ENCODE data around the gene RAB37.

The RAB37 gene

DNA sequence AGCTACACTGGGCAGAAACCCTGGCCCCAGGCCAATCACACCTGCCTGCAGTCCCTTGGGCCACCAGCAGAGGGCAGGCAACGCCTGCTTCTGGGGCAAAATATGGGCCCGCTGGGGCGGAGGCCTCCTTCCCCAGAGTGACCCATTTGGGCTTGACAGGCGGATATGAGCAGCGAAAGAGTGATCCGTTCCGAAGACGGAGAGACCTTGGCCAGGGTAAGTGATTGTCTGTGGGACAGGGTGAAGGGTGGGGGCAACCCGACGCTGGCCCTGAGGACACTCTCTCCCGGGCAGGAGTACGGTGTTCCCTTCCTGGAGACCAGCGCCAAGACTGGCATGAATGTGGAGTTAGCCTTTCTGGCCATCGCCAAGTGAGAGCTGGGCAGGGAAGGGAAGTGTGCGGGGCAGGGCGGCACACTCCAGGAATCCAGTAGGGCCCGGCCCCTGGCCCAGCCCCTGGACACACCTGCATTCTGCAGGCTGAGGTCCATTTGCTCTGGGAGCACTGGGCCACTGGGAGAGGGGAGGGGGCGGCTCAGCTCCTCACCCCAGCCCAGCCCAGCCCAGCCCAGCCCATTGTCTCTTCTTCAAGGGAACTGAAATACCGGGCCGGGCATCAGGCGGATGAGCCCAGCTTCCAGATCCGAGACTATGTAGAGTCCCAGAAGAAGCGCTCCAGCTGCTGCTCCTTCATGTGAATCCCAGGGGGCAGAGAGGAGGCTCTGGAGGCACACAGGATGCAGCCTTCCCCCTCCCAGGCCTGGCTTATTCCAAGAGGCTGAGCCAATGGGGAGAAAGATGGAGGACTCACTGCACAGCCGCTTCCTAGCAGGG is 7.9 kb downstream of the RAB37 start:
- TF ChIP-seq, protein P1, sequence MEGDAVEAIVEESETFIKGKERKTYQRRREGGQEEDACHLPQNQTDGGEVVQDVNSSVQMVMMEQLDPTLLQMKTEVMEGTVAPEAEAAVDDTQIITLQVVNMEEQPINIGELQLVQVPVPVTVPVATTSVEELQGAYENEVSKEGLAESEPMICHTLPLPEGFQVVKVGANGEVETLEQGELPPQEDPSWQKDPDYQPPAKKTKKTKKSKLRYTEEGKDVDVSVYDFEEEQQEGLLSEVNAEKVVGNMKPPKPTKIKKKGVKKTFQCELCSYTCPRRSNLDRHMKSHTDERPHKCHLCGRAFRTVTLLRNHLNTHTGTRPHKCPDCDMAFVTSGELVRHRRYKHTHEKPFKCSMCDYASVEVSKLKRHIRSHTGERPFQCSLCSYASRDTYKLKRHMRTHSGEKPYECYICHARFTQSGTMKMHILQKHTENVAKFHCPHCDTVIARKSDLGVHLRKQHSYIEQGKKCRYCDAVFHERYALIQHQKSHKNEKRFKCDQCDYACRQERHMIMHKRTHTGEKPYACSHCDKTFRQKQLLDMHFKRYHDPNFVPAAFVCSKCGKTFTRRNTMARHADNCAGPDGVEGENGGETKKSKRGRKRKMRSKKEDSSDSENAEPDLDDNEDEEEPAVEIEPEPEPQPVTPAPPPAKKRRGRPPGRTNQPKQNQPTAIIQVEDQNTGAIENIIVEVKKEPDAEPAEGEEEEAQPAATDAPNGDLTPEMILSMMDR (IDR thresholded peaks at IDR 0.05; ENCODE audit: borderline replicate concordance, insufficient read depth, low read depth, low read length) = peak; percentile 100
- no peak overlapping the region for H3K4me3 ChIP-seq (ENCODE audit: low read depth, low read length)

DNA sequence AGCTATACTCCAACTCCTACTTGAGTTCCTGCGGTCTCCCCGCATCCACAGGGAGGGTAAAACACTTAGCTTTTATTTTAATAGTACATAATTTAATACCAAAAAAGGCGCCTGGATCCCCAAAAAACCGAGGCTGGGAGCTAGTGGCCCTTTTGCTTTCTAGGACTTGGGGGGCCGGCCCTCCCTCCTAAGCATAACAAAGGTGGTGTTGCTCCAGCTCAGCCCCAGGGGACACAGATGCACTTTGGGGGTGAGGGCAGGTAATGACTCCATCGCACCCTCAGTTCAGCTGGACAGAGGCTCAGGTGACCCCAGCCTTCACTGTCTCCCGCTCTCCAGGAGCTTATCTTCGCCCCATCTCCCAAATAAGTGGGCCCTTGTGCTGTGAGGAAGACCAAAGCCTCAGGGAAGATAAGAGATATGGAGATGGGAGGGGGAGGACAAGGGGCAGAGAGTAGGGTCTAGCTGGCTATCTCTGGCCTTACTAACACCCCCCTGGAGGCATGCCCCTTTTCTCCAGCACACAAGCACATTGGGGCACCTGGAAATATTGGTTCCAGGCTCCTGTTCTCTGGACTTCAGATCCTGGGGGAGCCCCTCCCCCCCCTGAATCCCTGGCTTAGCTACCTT is 8.6 kb downstream of the RAB37 start:
- no peak overlapping the region for H3K4me3 ChIP-seq (ENCODE audit: low read depth, low read length)

DNA sequence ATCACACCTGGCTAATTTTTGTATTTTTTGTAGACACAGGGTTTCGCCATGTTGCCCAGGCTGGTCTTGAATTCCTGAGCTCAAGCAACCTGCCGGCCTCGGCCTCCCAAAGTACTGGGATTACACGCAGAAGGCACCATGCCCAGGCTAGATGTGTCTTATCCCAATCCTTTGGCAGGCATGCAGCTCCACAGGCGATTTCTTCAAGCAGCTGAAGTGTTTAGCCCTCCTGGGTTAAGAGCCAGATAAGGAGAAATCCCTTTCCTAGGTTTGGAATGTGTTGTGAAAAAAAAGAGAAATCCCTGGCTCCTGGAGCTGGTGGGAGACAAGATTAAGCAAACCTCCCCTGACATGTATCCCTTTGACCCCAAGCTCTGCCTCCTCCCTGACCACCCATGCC is 9.3 kb downstream of the RAB37 start:
- no peak overlapping the region for H3K4me3 ChIP-seq (ENCODE audit: low read depth, low read length)
- TF ChIP-seq, protein P1 (IDR thresholded peaks at IDR 0.05; ENCODE audit: borderline replicate concordance, insufficient read depth, low read depth, low read length) = no peak

More for the DNA sequence above, 8.6 kb downstream of the RAB37 start:
- TF ChIP-seq, protein P1 (IDR thresholded peaks at IDR 0.05; ENCODE audit: borderline replicate concordance, insufficient read depth, low read depth, low read length) = no peak

DNA sequence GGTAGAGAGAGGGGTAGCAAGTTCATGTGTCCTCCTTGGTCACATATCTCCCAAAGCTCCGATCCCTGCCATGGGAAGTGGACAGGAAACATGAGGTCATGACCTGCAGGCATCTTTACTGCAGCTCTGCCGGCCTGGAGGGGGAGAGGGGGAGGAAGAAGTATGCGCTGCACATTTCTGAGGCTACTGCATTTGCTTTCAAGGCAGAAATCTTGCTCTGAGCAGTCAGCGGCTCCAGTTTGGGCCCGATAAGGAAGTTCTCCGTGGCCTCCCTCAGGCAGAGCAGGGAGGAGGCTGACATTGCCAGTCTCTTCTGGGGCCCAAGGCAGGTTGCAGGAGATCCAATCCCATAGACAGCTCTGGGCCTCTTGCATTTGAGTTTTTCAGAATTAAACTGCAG is 9.9 kb downstream of the RAB37 start:
- no peak overlapping the region for H3K4me3 ChIP-seq (ENCODE audit: low read depth, low read length)
- TF ChIP-seq, protein P1 (IDR thresholded peaks at IDR 0.05; ENCODE audit: borderline replicate concordance, insufficient read depth, low read depth, low read length) = no peak

DNA sequence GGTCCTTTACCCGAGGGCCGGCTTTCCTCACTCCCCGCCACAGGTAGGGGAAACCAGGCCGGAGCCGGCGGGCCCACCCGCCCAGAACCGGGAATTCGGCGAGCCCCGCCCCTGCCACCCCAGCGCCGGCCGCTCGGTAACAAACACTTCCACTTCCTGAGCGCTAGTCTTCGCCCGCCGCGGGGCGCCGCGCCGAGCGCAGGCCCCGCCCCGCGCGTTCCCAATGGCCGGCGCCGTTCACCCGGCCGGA is 11.1 kb downstream of the RAB37 start:
- TF ChIP-seq, protein P1 (IDR thresholded peaks at IDR 0.05; ENCODE audit: borderline replicate concordance, insufficient read depth, low read depth, low read length) = 0 out of 2 replicates have a peak, but pooled peaks have one; percentile 2
- peak overlapping the region; percentile 49 for H3K4me3 ChIP-seq (ENCODE audit: low read depth, low read length)

DNA sequence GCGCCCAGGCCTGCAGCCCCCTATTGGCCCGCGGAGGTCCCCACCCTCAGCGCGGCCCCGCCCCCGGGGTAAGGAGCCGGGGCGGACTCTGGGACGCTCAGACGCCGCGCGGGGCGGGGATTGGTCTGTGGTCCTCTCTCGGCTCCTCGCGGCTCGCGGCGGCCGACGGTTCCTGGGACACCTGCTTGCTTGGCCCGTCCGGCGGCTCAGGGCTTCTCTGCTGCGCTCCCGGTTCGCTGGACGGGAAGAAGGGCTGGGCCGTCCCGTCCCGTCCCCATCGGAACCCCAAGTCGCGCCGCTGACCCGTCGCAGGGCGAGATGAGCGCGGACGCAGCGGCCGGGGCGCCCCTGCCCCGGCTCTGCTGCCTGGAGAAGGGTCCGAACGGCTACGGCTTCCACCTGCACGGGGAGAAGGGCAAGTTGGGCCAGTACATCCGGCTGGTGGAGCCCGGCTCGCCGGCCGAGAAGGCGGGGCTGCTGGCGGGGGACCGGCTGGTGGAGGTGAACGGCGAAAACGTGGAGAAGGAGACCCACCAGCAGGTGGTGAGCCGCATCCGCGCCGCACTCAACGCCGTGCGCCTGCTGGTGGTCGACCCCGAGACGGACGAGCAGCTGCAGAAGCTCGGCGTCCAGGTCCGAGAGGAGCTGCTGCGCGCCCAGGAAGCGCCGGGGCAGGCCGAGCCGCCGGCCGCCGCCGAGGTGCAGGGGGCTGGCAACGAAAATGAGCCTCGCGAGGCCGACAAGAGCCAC is 11.6 kb downstream of the RAB37 start, which contains the start of gene NHERF1:
NHERF1 (plus strand) TSS at position 100 of the 750 bp plus-strand sequence; CDS start at position 319, 219 bp downstream.
- TF ChIP-seq, protein P1 (IDR thresholded peaks at IDR 0.05; ENCODE audit: borderline replicate concordance, insufficient read depth, low read depth, low read length) = 0 out of 2 replicates have a peak, but pooled peaks have one; percentile 27
- peak within 1 kb of the TSS; percentile 82 for H3K4me3 ChIP-seq (ENCODE audit: low read depth, low read length)
